K562 (cell line): ENCODE data around the gene SLC25A21. TPM values are rescaled to one million over a fixed set of nuclear protein-coding genes. Genes with fewer than 3 reads are reported as not detected.

ENCODE experiments used
- ATAC-seq: fragments of 200-7000 bp; cut with Tn5 transposase; 3 replicates; pipeline ENCODE4 v1.9.1; 2020; ENCODE audit warnings: moderate library complexity
- BruUV-seq: library from RNA; stranded (reverse); fragments of 400-500 nt; replicated peaks from 2 replicates; lab custom pipeline; 2021; lab: Mats Ljungman, UMichigan
- CTCF ChIA-PET: fragments of 300-600 bp; formaldehyde crosslinking; extraction: SDS; loops from one replicate; lab custom pipeline; 2021; ENCODE audit warnings: low intra/inter-chr PET ratio; lab: Yijun Ruan, JAX
- POLR2A ChIA-PET: fragments of 300-600, 350-650 bp; sonication (Branson Sonifier 250); formaldehyde crosslinking; extraction: SDS; loops from one replicate; lab custom pipeline; 2021; ENCODE audit warnings: antibody characterized with exemption, inconsistent platforms; lab: Yijun Ruan, JAX
- DNase-seq, 4 experiments: peaks; one replicate each; pipeline versions ENCODE4 v3.0.0 to v3.0.0-alpha.2; 2011 to 2018; ENCODE audit warnings: low spot score in 3 of 4, mixed read lengths in 3 of 4; ENCODE audit errors: extremely low read depth in 1 of 4
- FAIRE-seq: peaks from 2 replicates; lab custom pipeline; 2011; peaks lifted over from hg19 to GRCh38; lab: Jason Lieb, UNC
- H2AFZ ChIP-seq: 2 replicates; pipeline ENCODE4 v1.6.0; 2011; ENCODE audit warnings: low read depth, low read length, control low read depth, inconsistent platforms
- H3K27ac ChIP-seq: fragments of 200-600 bp; 3 replicates; pipeline ENCODE4 v1.8.0; 2011; ENCODE audit warnings: low read depth, mild to moderate bottlenecking, control low read depth, inconsistent platforms, low read length, moderate library complexity, mixed read lengths; ENCODE audit errors: extremely low read depth
- H3K27me3 ChIP-seq, 2 experiments: fragments of 300-600 bp in 1 of 2; 2 replicates in 1 of 2; 3 replicates in 1 of 2; pipeline versions ENCODE4 v1.6.0 to v1.8.0; 2011; ENCODE audit warnings: inconsistent platforms in 2 of 2, low read length in 2 of 2, mild to moderate bottlenecking in 1 of 2, mixed read lengths in 1 of 2, moderate library complexity in 1 of 2; ENCODE audit not compliant: control insufficient read depth in 2 of 2, insufficient read depth in 2 of 2
- H3K36me3 ChIP-seq: fragments of 300-600 bp; 3 replicates; pipeline ENCODE4 v1.8.0; 2011; ENCODE audit warnings: mild to moderate bottlenecking, low read length, inconsistent platforms; ENCODE audit not compliant: control insufficient read depth, insufficient read depth
- H3K4me1 ChIP-seq, 2 experiments: fragments of 200-600 bp in 1 of 2; replicated peaks in 1 of 2; 2 replicates in 1 of 2; 3 replicates in 1 of 2; pipeline versions ENCODE4 v1.5.1 to v1.8.0; 2011; ENCODE audit warnings: inconsistent platforms in 2 of 2, low read length in 2 of 2, mild to moderate bottlenecking in 1 of 2, mixed read lengths in 1 of 2, moderate library complexity in 1 of 2; ENCODE audit not compliant: control insufficient read depth in 2 of 2, insufficient read depth in 2 of 2
- H3K4me2 ChIP-seq: 2 replicates; pipeline ENCODE4 v1.6.1; 2011; ENCODE audit warnings: low read length, control low read depth, inconsistent platforms, mixed read lengths; ENCODE audit not compliant: insufficient read depth
- H3K4me3 ChIP-seq: fragments of 200-600 bp; sonication (generic), shearing (Covaris generic); 2 replicates; pipeline ENCODE4 v1.5.1; 2016; ENCODE audit warnings: control low read depth, inconsistent platforms
- H3K79me2 ChIP-seq: fragments of 200-600 bp; 3 replicates; pipeline ENCODE4 v1.8.0; 2011; ENCODE audit warnings: low read length, inconsistent platforms; ENCODE audit not compliant: control insufficient read depth, insufficient read depth
- H3K9ac ChIP-seq, 2 experiments: 2 replicates each; pipeline versions ENCODE4 v1.6.0 to v1.6.1; 2011; ENCODE audit warnings: low read depth in 2 of 2, low read length in 2 of 2, control low read depth in 1 of 2, inconsistent platforms in 1 of 2, mild to moderate bottlenecking in 1 of 2, mixed read lengths in 1 of 2; ENCODE audit not compliant: insufficient read depth in 1 of 2
- H3K9me1 ChIP-seq: one replicate; pipeline ENCODE4 v1.6.0; 2011; ENCODE audit warnings: inconsistent platforms, mild to moderate bottlenecking, low read length, moderate library complexity; ENCODE audit not compliant: control insufficient read depth, insufficient read depth
- H3K9me3 ChIP-seq: replicated peaks from 2 replicates; pipeline ENCODE4 v1.5.1; 2011; ENCODE audit warnings: low read depth, low read length, inconsistent platforms; ENCODE audit not compliant: control insufficient read depth, insufficient read depth
- H4K20me1 ChIP-seq: replicated peaks from 2 replicates; pipeline ENCODE4 v1.6.1; 2011; ENCODE audit warnings: low read length, inconsistent platforms, mixed read lengths; ENCODE audit not compliant: control insufficient read depth, insufficient read depth
- FOXJ3 ChIP-seq: sonication (generic); formaldehyde crosslinking; IDR thresholded peaks from 2 replicates; pipeline ENCODE4 v1.4.0; 2020; ENCODE audit warnings: mild to moderate bottlenecking, missing genetic modification reagents
- NFYB ChIP-seq: IDR thresholded peaks from 2 replicates; pipeline ENCODE4 v1.6.1; 2011; ENCODE audit warnings: mild to moderate bottlenecking, moderate library complexity; ENCODE audit not compliant: insufficient read length; ENCODE audit errors: extremely low read depth
- POLR2G ChIP-seq: fragments of 200-400 bp; formaldehyde crosslinking; IDR thresholded peaks from 2 replicates; pipeline ENCODE4 v1.6.1; 2017; ENCODE audit warnings: low read depth, mild to moderate bottlenecking, antibody characterized with exemption, low read length, moderate library complexity
- STAT5B ChIP-seq: fragments of 250-450 bp; sonication (Bioruptor Pico); IDR thresholded peaks from 2 replicates; pipeline ENCODE4 v1.8.0; 2021; ENCODE audit warnings: mild to moderate bottlenecking, inconsistent platforms
- ZNF395 ChIP-seq: fragments of 200-800 bp; sonication (Bioruptor generic); IDR thresholded peaks from 2 replicates; pipeline ENCODE4 v1.6.1; 2017; ENCODE audit warnings: missing genetic modification characterization, missing compliant biosample characterization
- in situ Hi-C: fragments of 300-500 bp; cut with MboI; formaldehyde crosslinking; loops from 4 replicates; pipeline ENCODE4 v1.15.0; 2018; ENCODE audit warnings: inconsistent platforms, mixed read lengths
- intact Hi-C: fragments of 100-400 bp; cut with micrococcal nuclease; formaldehyde crosslinking; loops from 2 replicates; pipeline ENCODE4 v1.14.2; 2022
- polyA plus RNA-seq, 8 experiments: library from polyadenylated mRNA; depleted of rRNA in 4 of 8; stranded (reverse) in 5 of 8; unstranded in 3 of 8; fragments of >200 nt; fragmentation: Nextera tagmentation in 2 of 8; fragmentation: Illumina TruSeq in 1 of 8; extraction: Ambion mirVana in 2 of 8; extraction: Trizol in 1 of 8; gene quantifications; 2 replicates each; pipeline versions ENCODE4 v1.2.1 to v1.2.3, GENCODE V29; 2011 to 2014; ENCODE audit warnings: inconsistent platforms in 1 of 8, missing spikeins in 1 of 8
- total RNA-seq, 7 experiments: library from RNA; depleted of rRNA in 6 of 7; stranded (reverse); fragments of >200 nt in 6 of 7; fragmentation: Illumina TruSeq in 2 of 7; extraction: Trizol in 2 of 7; gene quantifications; 2 replicates each; pipeline versions ENCODE4 v1.2.1 to v1.2.3, GENCODE V29; 2011 to 2021; ENCODE audit warnings: low replicate concordance in 1 of 7
- TF ChIP-seq, protein P1 (sequence below), 2 experiments: fragments of 450-650 bp; IDR thresholded peaks; 2 replicates each; pipeline ENCODE4 v1.6.1; 2018; ENCODE audit warnings: mild to moderate bottlenecking in 2 of 2, low read depth in 1 of 2; ENCODE audit not compliant: partially characterized antibody in 2 of 2
- TF ChIP-seq, protein P2 (sequence below): fragments of 450-650 bp; conservative IDR thresholded peaks from 2 replicates; pipeline ENCODE4 v1.6.1; 2016; ENCODE audit warnings: missing genetic modification characterization, low read depth, mild to moderate bottlenecking, control low read depth, missing compliant biosample characterization
- TF ChIP-seq, protein P3 (sequence below): sonication (generic); formaldehyde crosslinking; IDR thresholded peaks from 2 replicates; pipeline ENCODE4 v1.8.0; 2023; ENCODE audit warnings: missing genetic modification reagents, mild to moderate bottlenecking, borderline replicate concordance

SLC25A21 gene
- total and polyA plus RNA-seq, 9 of the 15 experiments (the other 6 are each of a cell fraction or from before 2014, with no cell fraction given) = 15.2 to 46.7 (median 28.7) TPM

DNA sequence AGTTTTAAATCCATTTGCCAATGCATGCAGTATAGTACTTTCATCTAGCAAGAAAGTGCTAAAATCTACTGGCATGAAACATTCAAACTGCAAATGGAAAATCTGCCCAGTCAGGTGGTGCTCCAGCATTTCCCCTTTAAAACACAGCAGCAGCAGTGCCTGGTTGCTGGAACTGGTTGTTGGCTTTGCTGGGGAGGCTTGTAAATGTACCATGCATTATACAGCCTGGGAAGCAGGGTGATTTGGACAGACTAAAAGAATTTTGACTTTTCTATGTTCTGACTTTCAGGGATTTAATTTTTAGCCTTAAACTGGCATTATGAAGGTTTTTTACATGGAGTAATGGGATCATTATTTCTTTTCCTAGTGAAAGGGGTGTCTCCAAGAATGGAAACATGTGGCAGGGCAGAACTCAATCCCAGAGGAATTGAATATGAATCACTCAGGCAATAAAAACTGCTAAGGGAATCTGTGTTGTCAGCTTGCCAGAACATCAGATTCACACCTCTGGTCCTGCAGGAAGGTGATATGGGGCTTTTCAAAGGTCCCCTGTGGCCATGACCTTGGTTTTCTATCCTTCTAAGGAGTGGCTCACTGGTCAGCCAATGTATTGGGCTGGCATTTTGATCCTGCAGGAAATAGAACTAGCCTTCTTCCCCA lies 519.7 kb downstream of the SLC25A21 start:
- FAIRE-seq (no peak), DNase-seq (no peak), ATAC-seq (no peak)
- Histone ChIP-seq H3K9ac (no peak overlapping the region), H3K9me1 (no peaks in the 10 kb centered on the region), H3K79me2 (no peaks in the 10 kb centered on the region), H4K20me1 (no peaks in the 10 kb centered on the region), H3K4me3 (no peak overlapping the region), H3K4me1 (peaks cover 0 to 12% of the 10 kb centered on the region in 2 experiments; a peak in 2 of 5 replicates), H3K27ac (no peak overlapping the region), H3K9me3 (no peaks in the 10 kb centered on the region; the same call in 1 of the 2 replicates), H3K27me3 (peaks cover 0 to 4% of the 10 kb centered on the region in 2 experiments; a peak in 3 of 5 replicates), H2AFZ (no peak overlapping the region), H3K4me2 (no peak overlapping the region), H3K36me3 (no peaks in the 10 kb centered on the region)
- intact Hi-C loops = no loop called here
- BruUV-seq = no TSS peak
- in situ Hi-C loops = no loop called here
- ChIA-PET CTCF (no interaction called here), POLR2A (no interaction called here)
- TF ChIP-seq, protein P1, sequence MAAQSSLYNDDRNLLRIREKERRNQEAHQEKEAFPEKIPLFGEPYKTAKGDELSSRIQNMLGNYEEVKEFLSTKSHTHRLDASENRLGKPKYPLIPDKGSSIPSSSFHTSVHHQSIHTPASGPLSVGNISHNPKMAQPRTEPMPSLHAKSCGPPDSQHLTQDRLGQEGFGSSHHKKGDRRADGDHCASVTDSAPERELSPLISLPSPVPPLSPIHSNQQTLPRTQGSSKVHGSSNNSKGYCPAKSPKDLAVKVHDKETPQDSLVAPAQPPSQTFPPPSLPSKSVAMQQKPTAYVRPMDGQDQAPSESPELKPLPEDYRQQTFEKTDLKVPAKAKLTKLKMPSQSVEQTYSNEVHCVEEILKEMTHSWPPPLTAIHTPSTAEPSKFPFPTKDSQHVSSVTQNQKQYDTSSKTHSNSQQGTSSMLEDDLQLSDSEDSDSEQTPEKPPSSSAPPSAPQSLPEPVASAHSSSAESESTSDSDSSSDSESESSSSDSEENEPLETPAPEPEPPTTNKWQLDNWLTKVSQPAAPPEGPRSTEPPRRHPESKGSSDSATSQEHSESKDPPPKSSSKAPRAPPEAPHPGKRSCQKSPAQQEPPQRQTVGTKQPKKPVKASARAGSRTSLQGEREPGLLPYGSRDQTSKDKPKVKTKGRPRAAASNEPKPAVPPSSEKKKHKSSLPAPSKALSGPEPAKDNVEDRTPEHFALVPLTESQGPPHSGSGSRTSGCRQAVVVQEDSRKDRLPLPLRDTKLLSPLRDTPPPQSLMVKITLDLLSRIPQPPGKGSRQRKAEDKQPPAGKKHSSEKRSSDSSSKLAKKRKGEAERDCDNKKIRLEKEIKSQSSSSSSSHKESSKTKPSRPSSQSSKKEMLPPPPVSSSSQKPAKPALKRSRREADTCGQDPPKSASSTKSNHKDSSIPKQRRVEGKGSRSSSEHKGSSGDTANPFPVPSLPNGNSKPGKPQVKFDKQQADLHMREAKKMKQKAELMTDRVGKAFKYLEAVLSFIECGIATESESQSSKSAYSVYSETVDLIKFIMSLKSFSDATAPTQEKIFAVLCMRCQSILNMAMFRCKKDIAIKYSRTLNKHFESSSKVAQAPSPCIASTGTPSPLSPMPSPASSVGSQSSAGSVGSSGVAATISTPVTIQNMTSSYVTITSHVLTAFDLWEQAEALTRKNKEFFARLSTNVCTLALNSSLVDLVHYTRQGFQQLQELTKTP (IDR thresholded peaks at IDR 0.05; ENCODE audit: low read depth in 1 of 2, partially characterized antibody in 2 of 2) = no peak
- TF ChIP-seq, protein P2, sequence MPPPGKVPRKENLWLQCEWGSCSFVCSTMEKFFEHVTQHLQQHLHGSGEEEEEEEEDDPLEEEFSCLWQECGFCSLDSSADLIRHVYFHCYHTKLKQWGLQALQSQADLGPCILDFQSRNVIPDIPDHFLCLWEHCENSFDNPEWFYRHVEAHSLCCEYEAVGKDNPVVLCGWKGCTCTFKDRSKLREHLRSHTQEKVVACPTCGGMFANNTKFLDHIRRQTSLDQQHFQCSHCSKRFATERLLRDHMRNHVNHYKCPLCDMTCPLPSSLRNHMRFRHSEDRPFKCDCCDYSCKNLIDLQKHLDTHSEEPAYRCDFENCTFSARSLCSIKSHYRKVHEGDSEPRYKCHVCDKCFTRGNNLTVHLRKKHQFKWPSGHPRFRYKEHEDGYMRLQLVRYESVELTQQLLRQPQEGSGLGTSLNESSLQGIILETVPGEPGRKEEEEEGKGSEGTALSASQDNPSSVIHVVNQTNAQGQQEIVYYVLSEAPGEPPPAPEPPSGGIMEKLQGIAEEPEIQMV (tag) = no peak
- TF ChIP-seq FOXJ3 (CRISPR knock-in tag) (no peak), POLR2G (no peak), STAT5B (CRISPR knock-in tag) (no peak), ZNF395 (CRISPR knock-in tag) (no peak), NFYB (no peak)
- TF ChIP-seq, protein P3, sequence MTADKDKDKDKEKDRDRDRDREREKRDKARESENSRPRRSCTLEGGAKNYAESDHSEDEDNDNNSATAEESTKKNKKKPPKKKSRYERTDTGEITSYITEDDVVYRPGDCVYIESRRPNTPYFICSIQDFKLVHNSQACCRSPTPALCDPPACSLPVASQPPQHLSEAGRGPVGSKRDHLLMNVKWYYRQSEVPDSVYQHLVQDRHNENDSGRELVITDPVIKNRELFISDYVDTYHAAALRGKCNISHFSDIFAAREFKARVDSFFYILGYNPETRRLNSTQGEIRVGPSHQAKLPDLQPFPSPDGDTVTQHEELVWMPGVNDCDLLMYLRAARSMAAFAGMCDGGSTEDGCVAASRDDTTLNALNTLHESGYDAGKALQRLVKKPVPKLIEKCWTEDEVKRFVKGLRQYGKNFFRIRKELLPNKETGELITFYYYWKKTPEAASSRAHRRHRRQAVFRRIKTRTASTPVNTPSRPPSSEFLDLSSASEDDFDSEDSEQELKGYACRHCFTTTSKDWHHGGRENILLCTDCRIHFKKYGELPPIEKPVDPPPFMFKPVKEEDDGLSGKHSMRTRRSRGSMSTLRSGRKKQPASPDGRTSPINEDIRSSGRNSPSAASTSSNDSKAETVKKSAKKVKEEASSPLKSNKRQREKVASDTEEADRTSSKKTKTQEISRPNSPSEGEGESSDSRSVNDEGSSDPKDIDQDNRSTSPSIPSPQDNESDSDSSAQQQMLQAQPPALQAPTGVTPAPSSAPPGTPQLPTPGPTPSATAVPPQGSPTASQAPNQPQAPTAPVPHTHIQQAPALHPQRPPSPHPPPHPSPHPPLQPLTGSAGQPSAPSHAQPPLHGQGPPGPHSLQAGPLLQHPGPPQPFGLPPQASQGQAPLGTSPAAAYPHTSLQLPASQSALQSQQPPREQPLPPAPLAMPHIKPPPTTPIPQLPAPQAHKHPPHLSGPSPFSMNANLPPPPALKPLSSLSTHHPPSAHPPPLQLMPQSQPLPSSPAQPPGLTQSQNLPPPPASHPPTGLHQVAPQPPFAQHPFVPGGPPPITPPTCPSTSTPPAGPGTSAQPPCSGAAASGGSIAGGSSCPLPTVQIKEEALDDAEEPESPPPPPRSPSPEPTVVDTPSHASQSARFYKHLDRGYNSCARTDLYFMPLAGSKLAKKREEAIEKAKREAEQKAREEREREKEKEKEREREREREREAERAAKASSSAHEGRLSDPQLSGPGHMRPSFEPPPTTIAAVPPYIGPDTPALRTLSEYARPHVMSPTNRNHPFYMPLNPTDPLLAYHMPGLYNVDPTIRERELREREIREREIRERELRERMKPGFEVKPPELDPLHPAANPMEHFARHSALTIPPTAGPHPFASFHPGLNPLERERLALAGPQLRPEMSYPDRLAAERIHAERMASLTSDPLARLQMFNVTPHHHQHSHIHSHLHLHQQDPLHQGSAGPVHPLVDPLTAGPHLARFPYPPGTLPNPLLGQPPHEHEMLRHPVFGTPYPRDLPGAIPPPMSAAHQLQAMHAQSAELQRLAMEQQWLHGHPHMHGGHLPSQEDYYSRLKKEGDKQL (CRISPR knock-in tag) = no peak
